Measurements from ENCODE around the gene LOXHD1. TPM values are rescaled to one million over a fixed set of nuclear protein-coding genes. Genes with fewer than 3 reads are reported as not detected.

The LOXHD1 gene
- total RNA-seq, 6 donors from 2014 or later, result 0.30 to 7.3 (median 1.00) TPM

DNA sequence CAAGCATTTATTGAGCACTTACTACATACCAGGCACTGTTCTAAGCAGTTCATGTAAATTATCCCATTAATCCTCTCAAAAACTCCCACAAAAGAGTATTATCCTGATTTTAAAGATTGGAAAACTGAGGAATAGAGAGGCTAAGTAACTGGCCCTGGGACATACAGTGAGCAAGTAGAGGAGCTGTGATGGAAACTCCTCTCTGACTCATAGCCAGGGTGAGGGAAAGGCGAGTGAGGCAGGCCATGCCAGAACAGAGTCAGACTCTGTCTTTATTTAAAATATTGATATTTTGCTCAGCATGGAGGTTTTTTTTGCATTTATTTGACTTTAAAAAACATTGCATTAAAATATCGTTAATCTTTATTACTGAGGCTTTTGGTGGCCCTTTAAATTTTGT lies 208.0 kb downstream of the LOXHD1 start:
- WGBS, 2 donors, result 90 to 95% methylated on average over 2 of the region's 2 CpGs
- Histone ChIP-seq H3K9me3 (no peaks in the 10 kb centered on the region), H3K4me1 (peaks cover 0 to 4% (median 0%) of the 10 kb centered on the region in 4 donors), H3K27me3 (no peaks in the 10 kb centered on the region), H3K27ac (no peak overlapping the region), H3K4me3 (no peak overlapping the region), H3K36me3 (no peaks in the 10 kb centered on the region)
- ATAC-seq (ENCODE audit: low FRiP score in 2 of 2), result no peak
- TF ChIP-seq POLR2AphosphoS5 (IDR thresholded peaks at IDR 0.05) (no peak), POLR2A (IDR thresholded peaks at IDR 0.05) (no peak), EP300 (IDR thresholded peaks at IDR 0.05) (no peak)
- TF ChIP-seq, protein P1, sequence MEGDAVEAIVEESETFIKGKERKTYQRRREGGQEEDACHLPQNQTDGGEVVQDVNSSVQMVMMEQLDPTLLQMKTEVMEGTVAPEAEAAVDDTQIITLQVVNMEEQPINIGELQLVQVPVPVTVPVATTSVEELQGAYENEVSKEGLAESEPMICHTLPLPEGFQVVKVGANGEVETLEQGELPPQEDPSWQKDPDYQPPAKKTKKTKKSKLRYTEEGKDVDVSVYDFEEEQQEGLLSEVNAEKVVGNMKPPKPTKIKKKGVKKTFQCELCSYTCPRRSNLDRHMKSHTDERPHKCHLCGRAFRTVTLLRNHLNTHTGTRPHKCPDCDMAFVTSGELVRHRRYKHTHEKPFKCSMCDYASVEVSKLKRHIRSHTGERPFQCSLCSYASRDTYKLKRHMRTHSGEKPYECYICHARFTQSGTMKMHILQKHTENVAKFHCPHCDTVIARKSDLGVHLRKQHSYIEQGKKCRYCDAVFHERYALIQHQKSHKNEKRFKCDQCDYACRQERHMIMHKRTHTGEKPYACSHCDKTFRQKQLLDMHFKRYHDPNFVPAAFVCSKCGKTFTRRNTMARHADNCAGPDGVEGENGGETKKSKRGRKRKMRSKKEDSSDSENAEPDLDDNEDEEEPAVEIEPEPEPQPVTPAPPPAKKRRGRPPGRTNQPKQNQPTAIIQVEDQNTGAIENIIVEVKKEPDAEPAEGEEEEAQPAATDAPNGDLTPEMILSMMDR (IDR thresholded peaks at IDR 0.05), result no peak
- DNase-seq, result no peak

DNA sequence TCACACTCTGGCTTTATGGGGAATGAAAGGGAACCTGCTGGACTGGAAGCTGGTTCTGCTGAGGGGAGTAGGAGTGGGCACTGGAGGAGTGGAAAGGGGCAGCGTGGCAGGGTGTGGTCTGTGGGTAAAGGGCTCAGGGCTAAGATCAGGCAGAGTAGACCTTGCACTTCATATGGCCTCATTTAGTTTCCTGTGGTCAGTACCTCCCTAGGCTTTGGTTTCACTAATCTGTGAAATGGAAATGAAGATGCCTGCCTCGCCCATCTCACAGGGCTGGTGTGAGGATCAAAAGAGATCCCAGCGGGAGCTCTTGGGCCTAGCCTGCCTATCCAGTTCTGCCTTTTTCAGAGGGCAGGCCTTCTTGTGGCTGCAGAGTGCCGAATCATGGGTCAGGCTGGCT lies 208.7 kb downstream of the LOXHD1 start:
- H3K4me1 ChIP-seq, result peaks cover 0 to 4% (median 0%) of the 10 kb centered on the region in 4 donors
- ATAC-seq (ENCODE audit: low FRiP score in 2 of 2), result no peak
- 82 to 87% methylated on average over 4 of the region's 4 CpGs for WGBS, 2 donors
- H3K27me3 ChIP-seq, result no peaks in the 10 kb centered on the region
- H3K4me3 ChIP-seq, result no peak overlapping the region
- no peak for DNase-seq
- no peaks in the 10 kb centered on the region for H3K36me3 ChIP-seq
- no peak overlapping the region for H3K27ac ChIP-seq
- TF ChIP-seq POLR2AphosphoS5 (IDR thresholded peaks at IDR 0.05), result no peak
- no peak for TF ChIP-seq EP300 (IDR thresholded peaks at IDR 0.05)
- TF ChIP-seq POLR2A (IDR thresholded peaks at IDR 0.05), result no peak
- TF ChIP-seq, protein P1 (IDR thresholded peaks at IDR 0.05), result no peak
- no peaks in the 10 kb centered on the region for H3K9me3 ChIP-seq

DNA sequence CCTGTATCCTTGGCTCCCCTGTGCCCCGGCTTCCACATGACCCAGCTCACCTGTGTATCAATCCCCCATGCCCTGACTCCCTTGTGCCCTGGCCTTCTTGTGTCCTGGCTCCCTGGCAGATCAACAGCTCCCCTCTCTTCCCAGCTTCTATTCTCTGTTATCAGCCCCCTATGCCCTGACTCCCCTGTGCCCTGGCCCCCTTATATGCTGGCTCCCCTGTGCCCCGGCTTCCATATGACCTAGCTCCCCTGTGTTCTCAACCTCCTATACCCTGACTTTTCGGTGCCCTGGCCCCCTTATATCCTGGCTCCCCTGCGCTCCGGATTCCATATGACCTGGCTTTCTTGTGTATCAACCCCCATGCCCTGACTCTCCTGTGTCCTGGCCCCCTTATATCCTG lies 209.2 kb downstream of the LOXHD1 start:
- WGBS, 2 donors, result 93 to 95% methylated on average over 5 of the region's 5 CpGs
- no peak for DNase-seq
- peak in 1 of 2 donors; percentile 31 for ATAC-seq (ENCODE audit: low FRiP score in 2 of 2)

DNA sequence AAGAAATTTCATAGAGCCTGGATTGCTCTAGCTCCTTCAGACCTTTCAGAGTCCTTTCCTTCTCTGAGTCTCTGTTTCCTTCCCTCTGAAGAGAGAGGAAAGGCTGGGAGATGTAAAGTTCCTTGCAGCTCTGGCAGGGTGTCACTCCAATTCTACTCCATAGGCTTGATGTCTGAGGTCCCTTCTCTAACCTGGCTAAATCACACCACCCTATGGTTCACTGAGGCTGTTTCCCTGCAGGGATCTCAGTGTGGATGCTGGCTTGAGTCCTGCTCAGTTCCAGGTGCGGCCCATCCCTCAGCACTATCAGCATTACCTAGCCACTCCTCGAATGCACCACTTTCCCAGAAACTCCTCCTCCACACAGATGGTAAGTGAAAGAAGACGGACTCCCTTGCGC lies 209.7 kb downstream of the LOXHD1 start:
- WGBS, 2 donors, result 90 to 93% methylated on average over 4 of the region's 4 CpGs
- TF ChIP-seq POLR2AphosphoS5 (IDR thresholded peaks at IDR 0.05) (no peak), EP300 (IDR thresholded peaks at IDR 0.05) (no peak), POLR2A (IDR thresholded peaks at IDR 0.05) (no peak)
- TF ChIP-seq, protein P1 (IDR thresholded peaks at IDR 0.05), result no peak
- no peaks in the 10 kb centered on the region for H3K27me3 ChIP-seq
- H3K4me1 ChIP-seq, result peaks cover 0 to 4% (median 0%) of the 10 kb centered on the region in 4 donors
- ATAC-seq (ENCODE audit: low FRiP score in 2 of 2) (peak in 1 of 2 donors; percentile 9), DNase-seq (no peak)
- H3K36me3 ChIP-seq, result no peaks in the 10 kb centered on the region
- H3K9me3 ChIP-seq, result no peaks in the 10 kb centered on the region
- no peak overlapping the region for H3K27ac ChIP-seq
- no peak overlapping the region for H3K4me3 ChIP-seq

More for the DNA sequence above, 209.2 kb downstream of the LOXHD1 start:
- TF ChIP-seq POLR2A (IDR thresholded peaks at IDR 0.05) (no peak), EP300 (IDR thresholded peaks at IDR 0.05) (no peak), POLR2AphosphoS5 (IDR thresholded peaks at IDR 0.05) (no peak)
- TF ChIP-seq, protein P1 (IDR thresholded peaks at IDR 0.05), result no peak
- no peaks in the 10 kb centered on the region for H3K36me3 ChIP-seq
- no peak overlapping the region for H3K4me3 ChIP-seq
- H3K27ac ChIP-seq, result no peak overlapping the region
- no peaks in the 10 kb centered on the region for H3K9me3 ChIP-seq
- H3K27me3 ChIP-seq, result no peaks in the 10 kb centered on the region
- peaks cover 0 to 4% (median 0%) of the 10 kb centered on the region in 4 donors for H3K4me1 ChIP-seq
